GM12878 (cell line): ENCODE measurements around the gene GUCA1A. TPM values are rescaled to one million over a fixed set of nuclear protein-coding genes. Genes with fewer than 3 reads are reported as not detected.

Experiments used
- ATAC-seq: fragments of 200-7000 bp; cut with Tn5 transposase; 3 replicates; pipeline ENCODE4 v1.9.1; 2020; ENCODE audit warnings: mild to moderate bottlenecking, moderate library complexity
- BruUV-seq: library from RNA; stranded (reverse); fragments of 400-500 nt; replicated peaks from 2 replicates; lab custom pipeline; 2021; lab: Mats Ljungman, UMichigan
- CTCF ChIA-PET: fragments of 300-600 bp; sonication (Branson Sonifier 250); formaldehyde crosslinking; extraction: SDS; loops from one replicate; lab custom pipeline; 2021; ENCODE audit warnings: inconsistent platforms; lab: Yijun Ruan, JAX
- POLR2A ChIA-PET: fragments of 350-600 bp; formaldehyde crosslinking; extraction: SDS; loops from one replicate; lab custom pipeline; 2021; ENCODE audit warnings: inconsistent platforms; lab: Charles Lee
- RAD21 ChIA-PET: fragments of 300-600 bp; sonication (Branson Sonifier 250); formaldehyde crosslinking; loops from one replicate; lab custom pipeline; 2023; ENCODE audit warnings: antibody characterized with exemption; ENCODE audit not compliant: unreplicated experiment; lab: Charles Lee
- SMC1A ChIA-PET: fragments of 300-600 bp; sonication (Branson Sonifier 250); formaldehyde crosslinking; loops from one replicate; lab custom pipeline; 2023; ENCODE audit not compliant: unreplicated experiment, uncharacterized antibody; lab: Charles Lee
- DNase-seq: peaks from one replicate; pipeline ENCODE4 v3.0.0-alpha.2; 2011; ENCODE audit warnings: low read depth, low spot score
- FAIRE-seq: peaks from 3 replicates; lab custom pipeline; 2011; peaks lifted over from hg19 to GRCh38; lab: Jason Lieb, UNC
- H2AFZ ChIP-seq: 2 replicates; pipeline ENCODE4 v1.6.0; 2011; ENCODE audit warnings: low read depth, low read length, control low read depth; ENCODE audit not compliant: control insufficient read depth
- H3K27ac ChIP-seq: 2 replicates; pipeline ENCODE4 v1.5.1; 2011; ENCODE audit warnings: control low read depth; ENCODE audit not compliant: control insufficient read depth, insufficient read depth
- H3K27me3 ChIP-seq, 2 experiments: replicated peaks in 1 of 2; 2 replicates each; pipeline versions ENCODE4 v1.6.0 to v1.6.1; 2011; ENCODE audit warnings: low read length in 1 of 2; ENCODE audit not compliant: control insufficient read depth in 2 of 2, insufficient read depth in 2 of 2
- H3K36me3 ChIP-seq, 2 experiments: 2 replicates each; pipeline ENCODE4 v1.5.1; 2011; ENCODE audit warnings: low read length in 1 of 2; ENCODE audit not compliant: control insufficient read depth in 2 of 2, insufficient read depth in 2 of 2
- H3K4me1 ChIP-seq: 2 replicates; pipeline ENCODE4 v1.6.1; 2011; ENCODE audit warnings: mild to moderate bottlenecking, low read length, moderate library complexity, mixed read lengths; ENCODE audit not compliant: control insufficient read depth, insufficient read depth
- H3K4me2 ChIP-seq: 2 replicates; pipeline ENCODE4 v1.6.0; 2011; ENCODE audit warnings: control low read depth; ENCODE audit not compliant: control insufficient read depth, insufficient read depth
- H3K4me3 ChIP-seq: fragments of 200-600 bp; sonication (generic); 2 replicates; pipeline ENCODE4 v1.5.1; 2016
- H3K79me2 ChIP-seq: 2 replicates; pipeline ENCODE4 v1.6.0; 2011; ENCODE audit warnings: low read length; ENCODE audit not compliant: control insufficient read depth, insufficient read depth
- H3K9ac ChIP-seq: 2 replicates; pipeline ENCODE4 v1.8.0; 2011; ENCODE audit warnings: low read length, control low read depth, mixed read lengths; ENCODE audit not compliant: control insufficient read depth, insufficient read depth
- H3K9me3 ChIP-seq: replicated peaks from 3 replicates; pipeline ENCODE4 v1.5.1; 2011; ENCODE audit warnings: mild to moderate bottlenecking, low read length; ENCODE audit not compliant: control insufficient read depth, insufficient read depth
- H4K20me1 ChIP-seq: 2 replicates; pipeline ENCODE4 v1.6.0; 2011; ENCODE audit not compliant: control insufficient read depth, insufficient read depth
- FOS ChIP-seq: IDR thresholded peaks from 3 replicates; pipeline ENCODE4 v1.6.1; 2011; ENCODE audit warnings: borderline replicate concordance; ENCODE audit not compliant: insufficient read length; ENCODE audit errors: extremely low read depth
- SPI1 ChIP-seq: IDR thresholded peaks from 2 replicates; pipeline ENCODE4 v1.6.1; 2011; ENCODE audit warnings: low read depth, mild to moderate bottlenecking, low read length, moderate library complexity, borderline replicate concordance; ENCODE audit not compliant: insufficient read depth
- WGBS: methylation state at CpG from one replicate; pipeline ENCODE4 v1.1.6; 2016; ENCODE audit warnings: low lambda C conversion rate; ENCODE audit not compliant: insufficient replicate concordance, insufficient coverage; ENCODE audit errors: missing lambda C conversion rate; 5-methylcytosine and 5-hydroxymethylcytosine counted together
- in situ Hi-C: fragments of 300-500 bp; cut with MboI; formaldehyde crosslinking; loops from 9 replicates; pipeline ENCODE4 v1.14.3; 2018; ENCODE audit warnings: mixed read lengths
- intact Hi-C: fragments of 100-400 bp; cut with micrococcal nuclease; formaldehyde crosslinking; loops from one replicate; pipeline ENCODE4 v1.14.2; 2022; ENCODE audit not compliant: unreplicated experiment
- polyA plus RNA-seq, 11 experiments: library from polyadenylated mRNA; depleted of rRNA in 4 of 11; unstranded in 6 of 11; stranded (reverse) in 5 of 11; fragments of >200 nt; fragmentation: Nextera tagmentation in 4 of 11; fragmentation: Illumina TruSeq in 1 of 11; extraction: Ambion mirVana in 4 of 11; extraction: Trizol in 1 of 11; gene quantifications; 1 replicate in 1 of 11; 2 replicates in 10 of 11; pipeline versions ENCODE4 v1.2.1 to v1.2.3, GENCODE V29; 2011 to 2016; ENCODE audit warnings: inconsistent platforms in 2 of 11, missing spikeins in 2 of 11, low read depth in 1 of 11
- total RNA-seq, 4 experiments: library from RNA; depleted of rRNA in 3 of 4; stranded (reverse); fragments of >200 nt in 3 of 4; fragmentation: Illumina TruSeq in 1 of 4; extraction: Trizol in 1 of 4; gene quantifications; 2 replicates each; pipeline versions ENCODE4 v1.2.1 to v1.2.3, GENCODE V29; 2013 to 2021
- TF ChIP-seq, protein P1 (sequence below): IDR thresholded peaks from 2 replicates; pipeline ENCODE4 v1.6.1; 2012; ENCODE audit warnings: improper control_type of control experiment, low read depth, low read length; ENCODE audit not compliant: insufficient replicate concordance

GUCA1A gene
- total and polyA plus RNA-seq, 10 of the 15 experiments (the other 5 are each of a cell fraction or from before 2014, with no cell fraction given): not detected

DNA sequence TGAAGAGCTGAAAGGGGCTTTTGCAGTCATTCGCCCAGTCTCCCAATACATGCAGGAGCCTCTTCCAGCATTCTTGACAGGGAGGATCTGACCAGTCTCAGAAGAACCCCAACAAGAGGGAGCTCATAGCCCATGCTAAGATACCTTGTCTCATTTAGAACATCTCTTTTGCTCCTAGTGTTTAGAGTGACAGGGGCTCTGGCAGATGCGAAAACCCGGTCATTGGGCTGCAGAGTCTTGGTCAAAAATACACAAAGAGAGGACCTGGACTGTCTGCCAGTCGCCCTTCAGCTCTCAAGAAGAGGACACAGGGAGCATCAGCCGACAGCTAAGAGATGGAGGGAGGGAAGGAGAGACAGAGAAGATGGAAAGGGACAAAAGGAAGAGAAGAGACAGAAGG is 20.9 kb downstream of the GUCA1A start (continued):
- TF ChIP-seq, protein P1, sequence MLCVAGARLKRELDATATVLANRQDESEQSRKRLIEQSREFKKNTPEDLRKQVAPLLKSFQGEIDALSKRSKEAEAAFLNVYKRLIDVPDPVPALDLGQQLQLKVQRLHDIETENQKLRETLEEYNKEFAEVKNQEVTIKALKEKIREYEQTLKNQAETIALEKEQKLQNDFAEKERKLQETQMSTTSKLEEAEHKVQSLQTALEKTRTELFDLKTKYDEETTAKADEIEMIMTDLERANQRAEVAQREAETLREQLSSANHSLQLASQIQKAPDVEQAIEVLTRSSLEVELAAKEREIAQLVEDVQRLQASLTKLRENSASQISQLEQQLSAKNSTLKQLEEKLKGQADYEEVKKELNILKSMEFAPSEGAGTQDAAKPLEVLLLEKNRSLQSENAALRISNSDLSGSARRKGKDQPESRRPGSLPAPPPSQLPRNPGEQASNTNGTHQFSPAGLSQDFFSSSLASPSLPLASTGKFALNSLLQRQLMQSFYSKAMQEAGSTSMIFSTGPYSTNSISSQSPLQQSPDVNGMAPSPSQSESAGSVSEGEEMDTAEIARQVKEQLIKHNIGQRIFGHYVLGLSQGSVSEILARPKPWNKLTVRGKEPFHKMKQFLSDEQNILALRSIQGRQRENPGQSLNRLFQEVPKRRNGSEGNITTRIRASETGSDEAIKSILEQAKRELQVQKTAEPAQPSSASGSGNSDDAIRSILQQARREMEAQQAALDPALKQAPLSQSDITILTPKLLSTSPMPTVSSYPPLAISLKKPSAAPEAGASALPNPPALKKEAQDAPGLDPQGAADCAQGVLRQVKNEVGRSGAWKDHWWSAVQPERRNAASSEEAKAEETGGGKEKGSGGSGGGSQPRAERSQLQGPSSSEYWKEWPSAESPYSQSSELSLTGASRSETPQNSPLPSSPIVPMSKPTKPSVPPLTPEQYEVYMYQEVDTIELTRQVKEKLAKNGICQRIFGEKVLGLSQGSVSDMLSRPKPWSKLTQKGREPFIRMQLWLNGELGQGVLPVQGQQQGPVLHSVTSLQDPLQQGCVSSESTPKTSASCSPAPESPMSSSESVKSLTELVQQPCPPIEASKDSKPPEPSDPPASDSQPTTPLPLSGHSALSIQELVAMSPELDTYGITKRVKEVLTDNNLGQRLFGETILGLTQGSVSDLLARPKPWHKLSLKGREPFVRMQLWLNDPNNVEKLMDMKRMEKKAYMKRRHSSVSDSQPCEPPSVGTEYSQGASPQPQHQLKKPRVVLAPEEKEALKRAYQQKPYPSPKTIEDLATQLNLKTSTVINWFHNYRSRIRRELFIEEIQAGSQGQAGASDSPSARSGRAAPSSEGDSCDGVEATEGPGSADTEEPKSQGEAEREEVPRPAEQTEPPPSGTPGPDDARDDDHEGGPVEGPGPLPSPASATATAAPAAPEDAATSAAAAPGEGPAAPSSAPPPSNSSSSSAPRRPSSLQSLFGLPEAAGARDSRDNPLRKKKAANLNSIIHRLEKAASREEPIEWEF: no peak

DNA sequence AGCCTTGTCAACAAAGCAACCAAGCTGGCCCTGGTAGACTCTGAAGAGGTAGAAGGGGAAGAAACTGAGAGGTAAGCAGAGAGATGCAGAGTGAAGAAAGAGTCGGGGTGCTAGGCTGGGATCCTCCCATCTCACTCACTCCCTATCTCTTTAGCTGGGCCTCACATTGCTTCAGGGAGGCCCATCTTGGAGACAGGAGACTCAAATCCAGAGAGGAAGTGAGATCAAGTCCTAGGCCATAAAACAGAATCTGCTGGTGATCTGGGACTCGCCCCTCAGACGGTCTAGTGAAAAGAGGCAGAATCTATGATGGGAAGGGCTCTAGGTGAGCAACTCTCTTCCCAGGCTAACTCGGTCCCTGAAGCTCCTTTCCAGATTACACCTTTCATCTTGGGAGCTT is 22.3 kb downstream of the GUCA1A start:
- no peaks in the 10 kb centered on the region; the same call in 2 of the 3 replicates for H3K9me3 ChIP-seq
- no peaks in the 10 kb centered on the region for H3K36me3 ChIP-seq
- ATAC-seq (peak; percentile 36), DNase-seq (no peak), FAIRE-seq (peak; percentile 71)
- H2AFZ ChIP-seq: no peak overlapping the region
- CTCF ChIA-PET: interaction anchor here (1.7 kb wide), 1 partner anchor 19 kb away, joined by 4 read pairs; no protein-coding TSS in a partner anchor
- H3K79me2 ChIP-seq: no peaks in the 10 kb centered on the region
- SMC1A ChIA-PET: interaction anchor here (0.6 kb wide), 1 partner anchor 1435 kb away, joined by 3 read pairs; no protein-coding TSS in a partner anchor
- H3K4me2 ChIP-seq: no peak overlapping the region
- intact Hi-C loops: no loop called here
- 60% methylated on average over 4 of the region's 4 CpGs for WGBS
- H3K27ac ChIP-seq: no peak overlapping the region
- no peaks in the 10 kb centered on the region; the same call in 1 of the 2 replicates for H3K4me1 ChIP-seq
- in situ Hi-C loops: no loop called here
- no peaks in the 10 kb centered on the region for H4K20me1 ChIP-seq
- BruUV-seq: no TSS peak
- RAD21 ChIA-PET: interaction anchor here (1.1 kb wide), 1 partner anchor 353 kb away, joined by 3 read pairs; no protein-coding TSS in a partner anchor
- no peak for TF ChIP-seq FOS
- TF ChIP-seq SPI1: peak; percentile 68
- POLR2A ChIA-PET: no interaction called here
- no peak overlapping the region for H3K9ac ChIP-seq
- no peaks in the 10 kb centered on the region for H3K27me3 ChIP-seq
- no peak overlapping the region for H3K4me3 ChIP-seq
